ENCODE data around the gene PLAAT2.

DNA sequence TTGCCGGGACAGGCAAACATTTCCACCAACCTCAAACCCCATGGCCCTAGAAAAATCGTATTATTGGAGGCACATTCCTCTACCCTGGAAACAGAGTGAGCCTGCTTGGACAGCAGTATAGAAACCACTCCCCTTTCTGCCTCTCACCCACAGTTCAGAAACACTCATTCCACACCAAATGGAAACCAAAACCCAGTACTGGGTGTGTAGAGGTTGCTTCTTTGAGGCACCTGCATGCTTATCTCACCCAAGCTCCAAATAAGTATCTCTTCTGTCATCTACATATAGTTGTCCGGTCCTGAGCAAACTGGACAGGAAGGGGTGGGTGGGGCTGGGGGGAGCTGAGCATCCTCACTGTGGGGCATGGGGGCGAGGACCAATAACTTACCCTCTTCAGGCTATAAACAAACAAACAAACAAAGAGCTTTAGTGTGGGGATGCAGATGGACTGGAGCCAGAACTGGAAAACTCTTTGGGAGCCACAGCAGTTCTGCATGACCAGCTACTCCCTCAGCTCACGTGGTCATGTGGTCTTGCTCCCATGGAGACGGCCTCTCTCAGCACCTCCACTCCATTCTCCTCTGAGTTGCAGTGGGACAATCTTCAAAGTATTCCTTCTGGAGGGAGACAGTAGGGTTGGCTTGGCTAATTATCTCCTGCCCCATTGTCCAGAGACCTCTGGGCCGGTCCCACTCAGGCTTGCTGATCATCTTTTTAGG is 1.0 kb upstream of the PLAAT2 start:
- TF ChIP-seq, protein P1, sequence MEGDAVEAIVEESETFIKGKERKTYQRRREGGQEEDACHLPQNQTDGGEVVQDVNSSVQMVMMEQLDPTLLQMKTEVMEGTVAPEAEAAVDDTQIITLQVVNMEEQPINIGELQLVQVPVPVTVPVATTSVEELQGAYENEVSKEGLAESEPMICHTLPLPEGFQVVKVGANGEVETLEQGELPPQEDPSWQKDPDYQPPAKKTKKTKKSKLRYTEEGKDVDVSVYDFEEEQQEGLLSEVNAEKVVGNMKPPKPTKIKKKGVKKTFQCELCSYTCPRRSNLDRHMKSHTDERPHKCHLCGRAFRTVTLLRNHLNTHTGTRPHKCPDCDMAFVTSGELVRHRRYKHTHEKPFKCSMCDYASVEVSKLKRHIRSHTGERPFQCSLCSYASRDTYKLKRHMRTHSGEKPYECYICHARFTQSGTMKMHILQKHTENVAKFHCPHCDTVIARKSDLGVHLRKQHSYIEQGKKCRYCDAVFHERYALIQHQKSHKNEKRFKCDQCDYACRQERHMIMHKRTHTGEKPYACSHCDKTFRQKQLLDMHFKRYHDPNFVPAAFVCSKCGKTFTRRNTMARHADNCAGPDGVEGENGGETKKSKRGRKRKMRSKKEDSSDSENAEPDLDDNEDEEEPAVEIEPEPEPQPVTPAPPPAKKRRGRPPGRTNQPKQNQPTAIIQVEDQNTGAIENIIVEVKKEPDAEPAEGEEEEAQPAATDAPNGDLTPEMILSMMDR (IDR thresholded peaks at IDR 0.05): no peak
- no peak for TF ChIP-seq POLR2A (IDR thresholded peaks at IDR 0.05)
